PC-3 (cell line): Measurements from ENCODE around the gene CCDC178. TPM values are rescaled to one million over a fixed set of nuclear protein-coding genes. Genes with fewer than 3 reads are reported as not detected.

ENCODE experiments used
- ATAC-seq: fragments of 200-7000 bp; cut with Tn5 transposase; 2 replicates; pipeline ENCODE4 v1.9.1; 2020; ENCODE audit warnings: mild to moderate bottlenecking, moderate library complexity
- BruUV-seq: library from RNA; stranded (reverse); fragments of 400-500 nt; replicated peaks from 2 replicates; lab custom pipeline; 2021; lab: Mats Ljungman, UMichigan
- CTCF ChIA-PET: fragments of 300-600 bp; sonication (Branson Sonifier 250); formaldehyde crosslinking; loops from one replicate; lab custom pipeline; 2022; ENCODE audit warnings: antibody characterized with exemption; lab: Charles Lee
- POLR2A ChIA-PET: fragments of 300-600 bp; sonication (Branson Sonifier 250); formaldehyde crosslinking; loops from one replicate; lab custom pipeline; 2022; ENCODE audit warnings: antibody characterized with exemption; ENCODE audit not compliant: unreplicated experiment; lab: Charles Lee
- DNase-seq: peaks from one replicate; pipeline ENCODE4 v3.0.0-alpha.2; 2015
- H2AFZ ChIP-seq: fragments of 300-600 bp; sonication (generic); 2 replicates; pipeline ENCODE4 v1.6.0; 2016; ENCODE audit warnings: antibody characterized with exemption, low read length
- H3F3A ChIP-seq: fragments of 300-600 bp; sonication (generic); one replicate; pipeline ENCODE4 v1.6.0; 2017; ENCODE audit warnings: antibody characterized with exemption, low read length, control low read depth, mild to moderate bottlenecking; ENCODE audit not compliant: unreplicated experiment
- H3K27ac ChIP-seq: fragments of 300-600 bp; sonication (generic); 2 replicates; pipeline ENCODE4 v1.5.1; 2016; ENCODE audit warnings: mild to moderate bottlenecking, low read length
- H3K27me3 ChIP-seq: fragments of 300-600 bp; sonication (generic); 2 replicates; pipeline ENCODE4 v1.6.1; 2016; ENCODE audit warnings: low read length, mixed read lengths
- H3K36me3 ChIP-seq: fragments of 300-600 bp; sonication (generic); 2 replicates; pipeline ENCODE4 v1.6.1; 2016; ENCODE audit warnings: low read depth, mixed run types, low read length, mixed read lengths
- H3K4me1 ChIP-seq: fragments of 300-600 bp; sonication (generic); 2 replicates; pipeline ENCODE4 v1.5.1; 2016; ENCODE audit warnings: low read length; ENCODE audit not compliant: insufficient read depth
- H3K4me2 ChIP-seq: fragments of 300-600 bp; sonication (generic); 2 replicates; pipeline ENCODE4 v1.6.0; 2016; ENCODE audit warnings: low read length
- H3K4me3 ChIP-seq: fragments of 300-600 bp; sonication (generic); 2 replicates; pipeline ENCODE4 v1.5.1; 2016; ENCODE audit warnings: mild to moderate bottlenecking, low read length, mixed read lengths
- H3K79me2 ChIP-seq: fragments of 300-600 bp; sonication (generic); 2 replicates; pipeline ENCODE4 v1.6.1; 2017; ENCODE audit warnings: low read length, mixed read lengths
- H3K9ac ChIP-seq: fragments of 300-600 bp; sonication (generic); 2 replicates; pipeline ENCODE4 v1.6.0; 2016; ENCODE audit warnings: mild to moderate bottlenecking, low read length
- H3K9me2 ChIP-seq: fragments of 300-600 bp; sonication (generic); replicated peaks from 2 replicates; pipeline ENCODE4 v1.6.1; 2016; ENCODE audit warnings: mixed run types, low read length, mixed read lengths
- H3K9me3 ChIP-seq: fragments of 300-600 bp; sonication (generic); 2 replicates; pipeline ENCODE4 v1.6.1; 2016; ENCODE audit warnings: low read length, mixed read lengths
- H4K20me1 ChIP-seq: fragments of 300-600 bp; sonication (generic); 2 replicates; pipeline ENCODE4 v1.6.1; 2016; ENCODE audit warnings: low read length, mixed read lengths
- EZH2 ChIP-seq: fragments of 300-600 bp; sonication (generic); IDR thresholded peaks from one replicate; pipeline ENCODE4 v1.6.1; 2017; ENCODE audit warnings: antibody characterized with exemption, mild to moderate bottlenecking, low read length; ENCODE audit not compliant: unreplicated experiment
- EZH2phosphoT487 ChIP-seq: fragments of 300-600 bp; sonication (generic); IDR thresholded peaks from 2 replicates; pipeline ENCODE4 v1.6.1; 2018; ENCODE audit warnings: mild to moderate bottlenecking, antibody characterized with exemption, low read length, borderline replicate concordance
- intact Hi-C: fragments of 100-400 bp; cut with micrococcal nuclease; formaldehyde crosslinking; loops from 2 replicates; pipeline ENCODE4 v1.9.0; 2023
- total RNA-seq: library from RNA; depleted of rRNA; stranded (reverse); fragments of >200 nt; gene quantifications from 2 replicates; pipeline ENCODE4 v1.2.3, GENCODE V29; 2014
- TF ChIP-seq, protein P1 (sequence below): fragments of 300-600 bp; sonication (generic); conservative IDR thresholded peaks from 2 replicates; pipeline ENCODE4 v1.5.1; 2017; ENCODE audit warnings: antibody characterized with exemption, low read depth, mild to moderate bottlenecking, low read length

The CCDC178 gene
- total RNA-seq, 1 experiment from 2014 or later = not detected

DNA sequence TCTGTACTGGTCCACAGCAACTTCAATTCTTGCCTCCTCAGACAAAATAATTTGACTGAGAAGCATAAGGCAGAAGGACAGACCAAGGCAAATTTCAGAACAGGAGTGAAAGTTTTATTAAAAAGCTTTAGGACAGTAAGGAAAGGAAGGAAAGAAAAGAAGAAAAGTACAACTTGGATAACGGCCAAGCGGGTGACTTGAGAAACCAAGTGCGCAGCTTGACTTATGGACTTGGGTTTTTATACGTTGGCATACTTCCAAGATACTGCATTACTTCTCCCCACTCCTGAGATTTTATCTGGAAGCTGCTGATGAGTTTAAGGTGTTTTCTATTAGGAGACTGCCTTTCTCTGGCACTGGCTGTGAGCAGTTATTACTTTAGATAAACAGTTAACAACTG lies 64.7 kb downstream of the CCDC178 start:
- no peaks in the 10 kb centered on the region for H3K36me3 ChIP-seq
- no peaks in the 10 kb centered on the region for H3K27me3 ChIP-seq
- BruUV-seq = no TSS peak
- intact Hi-C loops = no loop called here
- H3K27ac ChIP-seq = no peak overlapping the region
- H4K20me1 ChIP-seq = no peaks in the 10 kb centered on the region
- no peaks in the 10 kb centered on the region for H3K4me1 ChIP-seq
- ChIA-PET CTCF (interaction anchor here (0.7 kb wide), 1 partner anchor 144 kb away, joined by 3 read pairs; no protein-coding TSS in a partner anchor), POLR2A (no interaction called here)
- H3F3A ChIP-seq = no peaks in the 10 kb centered on the region
- H3K9me3 ChIP-seq = no peaks in the 10 kb centered on the region
- no peak overlapping the region for H3K4me2 ChIP-seq
- no peaks in the 10 kb centered on the region for H3K9me2 ChIP-seq
- no peaks in the 10 kb centered on the region for H3K79me2 ChIP-seq
- no peak overlapping the region for H3K9ac ChIP-seq
- TF ChIP-seq EZH2 (no peak), EZH2phosphoT487 (no peak)
- TF ChIP-seq, protein P1, sequence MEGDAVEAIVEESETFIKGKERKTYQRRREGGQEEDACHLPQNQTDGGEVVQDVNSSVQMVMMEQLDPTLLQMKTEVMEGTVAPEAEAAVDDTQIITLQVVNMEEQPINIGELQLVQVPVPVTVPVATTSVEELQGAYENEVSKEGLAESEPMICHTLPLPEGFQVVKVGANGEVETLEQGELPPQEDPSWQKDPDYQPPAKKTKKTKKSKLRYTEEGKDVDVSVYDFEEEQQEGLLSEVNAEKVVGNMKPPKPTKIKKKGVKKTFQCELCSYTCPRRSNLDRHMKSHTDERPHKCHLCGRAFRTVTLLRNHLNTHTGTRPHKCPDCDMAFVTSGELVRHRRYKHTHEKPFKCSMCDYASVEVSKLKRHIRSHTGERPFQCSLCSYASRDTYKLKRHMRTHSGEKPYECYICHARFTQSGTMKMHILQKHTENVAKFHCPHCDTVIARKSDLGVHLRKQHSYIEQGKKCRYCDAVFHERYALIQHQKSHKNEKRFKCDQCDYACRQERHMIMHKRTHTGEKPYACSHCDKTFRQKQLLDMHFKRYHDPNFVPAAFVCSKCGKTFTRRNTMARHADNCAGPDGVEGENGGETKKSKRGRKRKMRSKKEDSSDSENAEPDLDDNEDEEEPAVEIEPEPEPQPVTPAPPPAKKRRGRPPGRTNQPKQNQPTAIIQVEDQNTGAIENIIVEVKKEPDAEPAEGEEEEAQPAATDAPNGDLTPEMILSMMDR = no peak
- H2AFZ ChIP-seq = no peak overlapping the region
- DNase-seq = no peak
- no peak overlapping the region for H3K4me3 ChIP-seq
- ATAC-seq = no peak

DNA sequence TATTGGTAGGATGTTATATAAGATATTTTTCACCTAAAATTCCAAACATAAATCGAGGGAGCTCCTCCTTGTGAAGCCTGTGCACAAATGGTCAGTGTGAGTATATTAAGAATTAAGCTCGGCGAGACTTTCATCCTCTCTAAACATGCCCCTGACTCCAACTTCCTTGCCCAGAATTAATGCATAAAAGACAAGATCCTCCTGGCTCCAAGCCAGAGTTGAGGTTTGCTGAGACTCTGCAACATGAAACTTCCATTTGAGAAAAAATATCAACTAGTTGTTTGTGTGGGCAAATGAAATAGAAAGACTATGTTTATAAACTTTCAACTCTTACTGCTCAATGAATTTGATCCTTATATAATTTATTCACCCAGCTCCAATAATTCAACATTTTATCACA lies 68.1 kb downstream of the CCDC178 start:
- Histone ChIP-seq H3K4me1 (no peaks in the 10 kb centered on the region), H3K9ac (no peak overlapping the region), H3K27ac (no peak overlapping the region), H3K4me3 (no peak overlapping the region), H3K36me3 (no peaks in the 10 kb centered on the region), H3K79me2 (no peaks in the 10 kb centered on the region), H3K9me3 (no peaks in the 10 kb centered on the region), H3K27me3 (no peaks in the 10 kb centered on the region), H3F3A (no peaks in the 10 kb centered on the region), H3K4me2 (no peak overlapping the region), H3K9me2 (no peaks in the 10 kb centered on the region), H4K20me1 (no peaks in the 10 kb centered on the region), H2AFZ (no peak overlapping the region)
- intact Hi-C loops = no loop called here
- no peak for TF ChIP-seq EZH2
- TF ChIP-seq EZH2phosphoT487 = no peak
- TF ChIP-seq, protein P1 = no peak
- DNase-seq (no peak), ATAC-seq (no peak)
- POLR2A ChIA-PET = no interaction called here
- CTCF ChIA-PET = no interaction called here
- no TSS peak for BruUV-seq

DNA sequence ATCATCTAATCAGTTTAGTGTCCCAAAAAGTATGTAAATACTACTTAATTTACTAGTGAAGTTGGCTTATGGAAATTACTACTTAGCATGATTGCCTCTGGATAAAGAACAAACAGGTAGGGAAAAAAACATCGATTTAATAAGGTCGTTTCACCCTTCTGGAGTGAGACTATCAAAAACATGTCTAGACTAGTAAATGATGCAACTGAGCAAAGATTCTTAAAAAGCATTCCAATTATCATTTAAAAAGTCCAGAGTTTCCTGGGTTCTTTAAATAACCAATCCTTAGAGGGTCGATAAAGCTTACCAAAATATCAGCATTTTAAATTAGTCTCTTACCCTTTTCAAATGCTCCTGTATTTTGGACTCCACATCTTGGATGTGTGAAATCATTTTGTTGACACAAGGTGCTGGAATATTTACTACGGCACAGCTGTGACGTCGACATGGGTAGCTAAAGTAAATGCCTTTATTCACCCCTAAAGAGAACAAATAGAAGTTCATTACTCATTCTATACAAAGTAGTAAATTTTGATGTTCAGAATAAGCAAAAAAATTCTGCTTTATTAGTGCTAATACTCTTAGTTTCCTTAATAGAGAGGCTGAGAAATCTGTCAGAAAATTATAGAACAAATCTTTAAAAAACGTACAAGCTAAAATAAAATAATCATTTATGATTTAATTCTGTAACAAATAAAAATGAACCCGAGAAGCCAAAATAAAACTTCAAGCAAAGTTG lies 70.6 kb downstream of the CCDC178 start:
- TF ChIP-seq, protein P1 = no peak
- TF ChIP-seq EZH2phosphoT487 = no peak
- no peak for TF ChIP-seq EZH2
- Histone ChIP-seq H3K79me2 (no peaks in the 10 kb centered on the region), H3K4me2 (no peak overlapping the region), H3F3A (no peaks in the 10 kb centered on the region), H3K27ac (no peak overlapping the region), H3K9me2 (no peaks in the 10 kb centered on the region), H3K4me3 (no peak overlapping the region), H4K20me1 (no peaks in the 10 kb centered on the region), H3K27me3 (no peaks in the 10 kb centered on the region), H3K9ac (no peak overlapping the region), H3K4me1 (no peaks in the 10 kb centered on the region), H3K36me3 (no peaks in the 10 kb centered on the region), H2AFZ (no peak overlapping the region), H3K9me3 (no peaks in the 10 kb centered on the region)
- ChIA-PET POLR2A (no interaction called here), CTCF (interaction anchor here (0.6 kb wide), 1 partner anchor 87 kb away, joined by 4 read pairs; no protein-coding TSS in a partner anchor)
- DNase-seq (no peak), ATAC-seq (no peak)
- BruUV-seq = no TSS peak
- intact Hi-C loops = no loop called here
